Adrenal gland (tissue), 5 donors: ENCODE data around the gene INO80C.

Source experiments
- CTCF ChIP-seq, 6 experiments: fragments of 450-650 bp in 4 of 6; fragments of 200-600 bp in 2 of 6; sonication (generic) in 1 of 6; IDR thresholded peaks; 1 replicate in 5 of 6; 2 replicates in 1 of 6; pipeline versions ENCODE4 v1.5.1 to v1.8.0; 2016 to 2021; ENCODE audit warnings: antibody characterized with exemption in 6 of 6, mild to moderate bottlenecking in 2 of 6, moderate library complexity in 1 of 6
- POLR2A ChIP-seq, 2 donors: fragments of 450-650 bp; IDR thresholded peaks; one replicate each; pipeline ENCODE4 v1.6.1; 2017; ENCODE audit warnings: antibody characterized with exemption in 2 of 2, mild to moderate bottlenecking in 2 of 2, moderate library complexity in 1 of 2
- donor health status: DM: no; HTN: no; CAD: no.

- no peak for TF ChIP-seq CTCF (IDR thresholded peaks at IDR 0.05)
- TF ChIP-seq POLR2A (IDR thresholded peaks at IDR 0.05): no peak
Measured at GRCh38 chr18:35463827-35464226, 33.9 kb downstream of the INO80C start.
